Endodermal cell (in vitro differentiated cells): ENCODE results near the gene ZNF485. TPM values are rescaled to one million over a fixed set of nuclear protein-coding genes. Genes with fewer than 3 reads are reported as not detected.
"Not testable (repeated sequence)": the region's sequence is repeated elsewhere in the genome, so short reads cannot be mapped to it uniquely, and the experiment has no call there.

ENCODE experiments used
- DNase-seq: peaks from one replicate; pipeline ENCODE4 v3.0.0-alpha.2; 2017
- H3K27ac ChIP-seq: 2 replicates; pipeline ENCODE4 v1.5.1; 2013; ENCODE audit warnings: mild to moderate bottlenecking, low read depth, low read length, moderate library complexity
- H3K27me3 ChIP-seq: 2 replicates; pipeline ENCODE4 v1.6.1; 2013; ENCODE audit warnings: mild to moderate bottlenecking, low read length, moderate library complexity; ENCODE audit not compliant: insufficient read depth, control insufficient read depth, poor library complexity, severe bottlenecking
- H3K36me3 ChIP-seq: 2 replicates; pipeline ENCODE4 v1.7.0; 2013; ENCODE audit warnings: mild to moderate bottlenecking, low read length, moderate library complexity; ENCODE audit not compliant: control insufficient read depth, insufficient read depth
- H3K4me1 ChIP-seq: one replicate; pipeline ENCODE4 v1.7.0; 2013; ENCODE audit warnings: low read length; ENCODE audit not compliant: control insufficient read depth, insufficient read depth
- H3K4me3 ChIP-seq: 2 replicates; pipeline ENCODE4 v1.5.1; 2013; ENCODE audit warnings: mild to moderate bottlenecking, low read length, moderate library complexity
- H3K9ac ChIP-seq: 2 replicates; pipeline ENCODE4 v1.6.1; 2013; ENCODE audit warnings: mild to moderate bottlenecking, low read length, moderate library complexity; ENCODE audit not compliant: poor library complexity, severe bottlenecking; ENCODE audit errors: extremely low read depth
- H3K9me3 ChIP-seq: 2 replicates; pipeline ENCODE4 v1.6.1; 2013; ENCODE audit warnings: mild to moderate bottlenecking, low read length, moderate library complexity; ENCODE audit not compliant: control insufficient read depth
- H3K27ac Mint-ChIP-seq: 2 replicates; pipeline ENCODE4 v1.8.0; 2020; ENCODE audit warnings: mixed read lengths
- H3K27me3 Mint-ChIP-seq: 2 replicates; pipeline ENCODE4 v1.8.0; 2021; ENCODE audit warnings: mild to moderate bottlenecking, mixed read lengths; ENCODE audit not compliant: insufficient read depth
- H3K36me3 Mint-ChIP-seq: 2 replicates; pipeline ENCODE4 v1.8.0; 2020; ENCODE audit warnings: low read depth, mixed read lengths
- H3K4me1 Mint-ChIP-seq: 2 replicates; pipeline ENCODE4 v1.8.0; 2020; ENCODE audit warnings: mixed read lengths
- H3K4me3 Mint-ChIP-seq: 2 replicates; pipeline ENCODE4 v1.8.0; 2020; ENCODE audit warnings: mild to moderate bottlenecking, moderate library complexity, mixed read lengths
- H3K9me3 Mint-ChIP-seq: 2 replicates; pipeline ENCODE4 v1.8.0; 2020; ENCODE audit warnings: mild to moderate bottlenecking, mixed read lengths
- CTCF ChIP-seq: fragments of 200-600 bp; sonication (generic); conservative IDR thresholded peaks from 2 replicates; pipeline ENCODE4 v1.5.0; 2021; ENCODE audit warnings: antibody characterized with exemption, mild to moderate bottlenecking
- WGBS, 2 experiments: methylation state at CpG; one replicate each; pipeline versions ENCODE4 v1.1.5 to v1.1.7; 2013; ENCODE audit warnings: missing lambda C conversion rate in 2 of 2, mixed read lengths in 1 of 2; ENCODE audit not compliant: insufficient coverage in 1 of 2, insufficient read length in 1 of 2; 5-methylcytosine and 5-hydroxymethylcytosine counted together
- total RNA-seq, 2 donors: library from RNA; stranded (reverse); fragmentation: NEBNext Ultra II Directional in 1 of 2; extraction: Animal tissue kit (Norgen Biotek cat#: 25700) in 1 of 2; gene quantifications; 2 replicates in 1 of 2; 3 replicates in 1 of 2; pipeline ENCODE4 v1.2.1, GENCODE V29; 2021

ZNF485 gene
- total RNA-seq, 2 donors from 2014 or later, result 3.6 to 4.3 TPM

GRCh38 chr10:43596546-43596945, 9.7 kb upstream of the ZNF485 start:
- H3K4me3 ChIP-seq, result no peak overlapping the region
- peaks cover 3% of the 10 kb centered on the region for H3K27me3 Mint-ChIP-seq
- peaks cover 23% of the 10 kb centered on the region for H3K9me3 ChIP-seq
- peaks cover 43% of the 10 kb centered on the region for H3K9me3 Mint-ChIP-seq
- H3K27me3 ChIP-seq, result no peaks in the 10 kb centered on the region
- H3K36me3 Mint-ChIP-seq, result no peaks in the 10 kb centered on the region
- TF ChIP-seq CTCF, result no peak
- no peak for DNase-seq
- H3K36me3 ChIP-seq, result no peaks in the 10 kb centered on the region
- 87 to 100% methylated on average over 1 to 4 of the region's 4 CpGs for WGBS, 2 experiments
- no peak overlapping the region for H3K27ac ChIP-seq
- no peak overlapping the region for H3K27ac Mint-ChIP-seq
- no peak overlapping the region for H3K9ac ChIP-seq
- H3K4me3 Mint-ChIP-seq, result no peak overlapping the region
- H3K4me1 ChIP-seq, result no peaks in the 10 kb centered on the region
- no peaks in the 10 kb centered on the region for H3K4me1 Mint-ChIP-seq

- H3K9ac ChIP-seq, result no peak overlapping the region
- Mint-ChIP-seq H3K4me3 (no peak overlapping the region), H3K27me3 (peaks cover 9% of the 10 kb centered on the region), H3K9me3 (peaks cover 37% of the 10 kb centered on the region), H3K36me3 (no peaks in the 10 kb centered on the region), H3K27ac (no peak overlapping the region), H3K4me1 (no peaks in the 10 kb centered on the region)
- no peak for DNase-seq
- 81 to 83% methylated on average over 2 of the region's 2 CpGs for WGBS, 2 experiments
- no peaks in the 10 kb centered on the region for H3K4me1 ChIP-seq
- no peak overlapping the region for H3K27ac ChIP-seq
- TF ChIP-seq CTCF, result no peak
- H3K36me3 ChIP-seq, result no peaks in the 10 kb centered on the region
- no peak overlapping the region for H3K4me3 ChIP-seq
- H3K27me3 ChIP-seq, result no peaks in the 10 kb centered on the region
- peaks cover 9% of the 10 kb centered on the region for H3K9me3 ChIP-seq
These were observed 7.8 kb upstream of the ZNF485 start for GRCh38 chr10:43598446-43598845.

GRCh38 chr10:43599333-43599732, 6.9 kb upstream of the ZNF485 start:
- no peak overlapping the region for H3K27ac Mint-ChIP-seq
- peaks cover 30% of the 10 kb centered on the region for H3K9me3 Mint-ChIP-seq
- Histone ChIP-seq H3K9me3 (peaks cover 9% of the 10 kb centered on the region), H3K36me3 (no peaks in the 10 kb centered on the region), H3K27me3 (no peaks in the 10 kb centered on the region), H3K4me1 (no peaks in the 10 kb centered on the region), H3K4me3 (no peak overlapping the region), H3K9ac (no peak overlapping the region), H3K27ac (no peak overlapping the region)
- no peaks in the 10 kb centered on the region for H3K36me3 Mint-ChIP-seq
- TF ChIP-seq CTCF, result no peak
- H3K4me1 Mint-ChIP-seq, result no peaks in the 10 kb centered on the region
- H3K27me3 Mint-ChIP-seq, result peaks cover 12% of the 10 kb centered on the region
- no peak for DNase-seq
- WGBS, 2 experiments, result 76% methylated on average over 2 of the region's 2 CpGs; no CpG with 5 or more reads in 1 of the 2 experiments
- H3K4me3 Mint-ChIP-seq, result no peak overlapping the region

- not testable (repeated sequence) for H3K4me3 Mint-ChIP-seq, H3K9ac ChIP-seq, H3K36me3 ChIP-seq, H3K4me3 ChIP-seq, H3K27me3 ChIP-seq, H3K9me3 ChIP-seq, DNase-seq, H3K27ac ChIP-seq, H3K36me3 Mint-ChIP-seq, H3K27ac Mint-ChIP-seq, H3K4me1 ChIP-seq, H3K4me1 Mint-ChIP-seq
- peaks cover 29% of the 10 kb centered on the region for H3K9me3 Mint-ChIP-seq
- H3K27me3 Mint-ChIP-seq, result peaks cover 22% of the 10 kb centered on the region
- WGBS, 2 experiments, result 79 to 80% methylated on average over 3 to 5 of the region's 6 CpGs
These were observed 4.7 kb upstream of the ZNF485 start for GRCh38 chr10:43601576-43601975.
